A172 (cell line): ENCODE results near the gene EPHA7. TPM values are rescaled to one million over a fixed set of nuclear protein-coding genes. Genes with fewer than 3 reads are reported as not detected.

Source experiments
- DNase-seq: peaks from one replicate; pipeline ENCODE4 v3.0.0-alpha.2; 2015; ENCODE audit warnings: low spot score
- total RNA-seq: library from RNA; depleted of rRNA; stranded (reverse); fragments of >200 nt; shearing (Covaris generic); gene quantifications from 2 replicates; pipeline ENCODE4 v1.2.3, GENCODE V29; 2014

Gene EPHA7
- total RNA-seq, 1 experiment from 2014 or later, result not detected

DNA sequence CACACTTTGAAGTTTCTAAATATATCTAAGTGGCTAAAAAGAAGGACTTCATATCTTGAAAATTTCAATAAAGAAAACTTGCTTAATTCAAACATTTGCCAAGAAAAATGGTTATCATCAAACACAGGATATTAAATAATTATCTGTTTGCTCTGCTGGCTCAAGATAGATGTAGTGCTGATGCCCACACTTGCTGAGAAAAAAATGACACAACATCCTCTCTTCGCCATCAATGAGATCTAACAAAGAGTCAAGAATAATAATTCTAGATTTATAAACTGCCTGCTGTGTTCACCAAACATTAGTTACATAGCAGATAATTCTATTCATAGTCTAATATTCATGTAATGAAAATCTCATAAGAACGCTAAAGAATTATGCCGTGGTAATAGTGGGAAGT is 93.6 kb downstream of the EPHA7 start:
- no peak for DNase-seq

DNA sequence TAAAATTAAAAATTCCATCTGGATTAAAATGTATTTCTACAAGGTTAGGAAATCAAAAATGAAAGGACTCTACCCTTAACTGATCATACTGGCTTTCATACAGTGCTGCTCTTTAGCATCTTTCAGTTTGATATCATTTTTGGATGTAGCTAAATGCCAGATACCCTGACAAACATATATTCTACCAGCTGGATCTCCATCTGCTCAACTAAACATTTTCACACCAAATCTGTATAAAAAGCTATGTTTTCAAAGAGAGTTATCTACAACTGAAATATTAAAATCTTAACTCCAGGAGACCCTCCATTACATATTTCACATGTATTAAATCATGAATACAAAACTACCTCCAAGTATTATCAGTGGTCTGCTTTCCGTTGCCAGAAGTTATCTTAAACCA is 95.7 kb downstream of the EPHA7 start:
- DNase-seq, result no peak

DNA sequence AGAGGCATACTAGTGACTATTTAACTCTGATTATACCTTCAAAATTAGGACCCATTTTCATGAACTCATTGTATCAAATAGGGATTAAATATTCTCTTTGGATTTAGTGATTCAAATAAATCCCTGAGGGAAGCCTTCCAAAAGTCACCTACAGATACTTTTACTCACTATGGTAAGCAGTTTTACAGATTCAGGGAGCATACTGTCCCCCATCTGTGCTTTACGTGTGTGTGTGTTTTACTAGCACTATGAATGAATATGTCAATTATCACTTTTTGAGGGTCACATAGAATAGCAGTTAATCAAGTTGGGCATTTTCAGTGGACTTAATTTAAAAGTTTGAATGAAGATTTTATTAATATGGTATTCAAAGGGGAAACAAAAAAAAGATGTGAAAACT is 96.7 kb downstream of the EPHA7 start:
- DNase-seq, result no peak

- no peak for DNase-seq
These were observed 100.1 kb downstream of the EPHA7 start for GRCh38 chr6:93319304-93319703.

- no peak for DNase-seq
These were observed 101.2 kb downstream of the EPHA7 start for GRCh38 chr6:93318121-93318520.

DNA sequence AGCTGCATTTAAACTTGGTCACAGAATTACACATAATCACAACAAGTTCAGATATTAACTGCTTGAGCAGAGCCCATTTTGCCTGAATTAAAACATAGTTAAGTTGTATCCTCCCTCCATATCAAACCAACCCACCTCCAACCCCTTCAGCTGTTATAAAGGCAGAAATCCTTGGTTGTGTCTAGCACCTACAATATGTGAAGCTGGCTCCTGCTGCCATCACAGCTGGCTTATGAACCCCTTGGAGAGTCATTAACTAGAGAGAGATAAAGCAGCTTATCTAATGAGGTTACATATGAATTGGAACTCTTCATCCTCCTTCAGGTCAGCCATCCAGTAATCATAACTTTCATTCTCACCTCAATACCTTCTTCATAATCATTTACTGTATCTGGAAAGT is 101.8 kb downstream of the EPHA7 start:
- DNase-seq, result no peak

DNA sequence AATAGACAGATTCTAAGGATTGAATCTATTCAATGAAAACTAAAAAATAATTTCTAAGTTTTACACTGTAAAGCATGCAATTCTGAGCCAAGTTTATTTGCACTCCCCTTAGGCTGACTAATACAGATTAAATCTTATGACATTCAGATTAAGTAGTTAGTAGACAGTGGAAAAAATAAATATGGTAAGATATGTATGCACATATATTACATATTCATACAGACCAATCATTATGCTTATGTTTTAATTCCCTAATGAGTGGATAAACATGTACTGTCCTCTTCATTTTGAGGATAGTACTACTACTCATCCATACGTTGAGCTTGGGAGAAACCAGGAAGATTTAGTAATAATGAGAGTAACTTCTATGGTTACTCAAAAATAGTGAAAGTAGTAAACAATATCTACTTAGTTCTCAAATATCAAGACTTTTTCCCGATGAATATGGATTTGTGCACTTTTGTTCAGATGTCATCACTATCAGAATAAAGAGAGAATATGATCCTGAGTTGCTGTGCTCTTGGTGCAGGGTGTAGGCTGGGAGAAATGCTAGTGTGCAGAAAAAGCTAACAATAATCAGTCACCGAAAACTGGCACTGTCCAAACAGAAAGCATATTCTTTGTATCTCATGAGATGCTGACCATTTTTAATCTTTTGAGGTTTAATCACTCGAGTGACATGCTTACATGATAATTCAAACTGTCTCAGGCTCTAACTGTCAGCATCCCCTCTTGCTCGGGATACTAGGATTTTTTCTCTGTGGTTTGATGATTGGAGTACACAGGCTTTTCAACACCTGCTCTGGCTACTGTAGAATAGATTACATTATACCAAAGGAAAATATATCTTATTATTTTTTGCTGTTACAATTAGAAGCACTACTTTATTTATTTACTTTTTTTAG is 111.6 kb downstream of the EPHA7 start:
- no peak for DNase-seq

DNA sequence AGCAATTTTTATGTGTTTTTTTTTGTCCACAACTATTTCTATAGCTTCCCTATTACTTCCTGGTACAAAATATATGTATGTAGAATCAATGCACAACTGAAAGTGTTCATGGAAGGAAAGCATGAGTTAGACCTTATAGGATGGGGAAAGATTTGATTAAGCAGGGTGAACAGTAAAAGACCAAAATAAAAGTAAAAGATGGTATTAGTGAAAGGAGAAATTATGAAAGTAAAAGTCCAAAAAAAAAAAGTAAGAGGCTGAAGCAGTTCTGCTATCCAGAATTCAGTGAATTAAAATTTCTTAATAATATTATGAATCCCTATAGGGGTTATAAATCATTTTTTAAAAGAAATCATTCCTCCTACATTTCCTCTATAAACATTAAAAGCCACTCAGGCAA is 114.3 kb downstream of the EPHA7 start:
- no peak for DNase-seq

- DNase-seq, result no peak
These were observed 114.9 kb downstream of the EPHA7 start for GRCh38 chr6:93304505-93304904.

DNA sequence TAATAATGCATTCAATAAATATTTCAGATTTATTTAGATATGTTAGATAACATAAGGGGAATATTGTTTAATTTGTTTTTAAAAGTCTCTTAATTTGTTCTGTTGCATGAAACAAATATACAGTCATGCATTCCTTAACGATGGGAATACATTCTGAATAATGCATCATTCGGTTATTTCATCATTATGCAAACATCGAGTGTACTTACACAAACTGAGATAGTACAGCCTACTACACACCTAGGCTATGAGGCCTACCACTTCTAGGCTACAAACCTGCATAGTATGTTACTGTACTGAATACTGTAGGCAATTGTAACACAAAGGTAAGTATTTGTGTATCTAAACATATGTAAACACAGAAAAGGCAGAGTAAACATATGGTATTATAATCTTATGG is 118.7 kb downstream of the EPHA7 start:
- no peak for DNase-seq

DNA sequence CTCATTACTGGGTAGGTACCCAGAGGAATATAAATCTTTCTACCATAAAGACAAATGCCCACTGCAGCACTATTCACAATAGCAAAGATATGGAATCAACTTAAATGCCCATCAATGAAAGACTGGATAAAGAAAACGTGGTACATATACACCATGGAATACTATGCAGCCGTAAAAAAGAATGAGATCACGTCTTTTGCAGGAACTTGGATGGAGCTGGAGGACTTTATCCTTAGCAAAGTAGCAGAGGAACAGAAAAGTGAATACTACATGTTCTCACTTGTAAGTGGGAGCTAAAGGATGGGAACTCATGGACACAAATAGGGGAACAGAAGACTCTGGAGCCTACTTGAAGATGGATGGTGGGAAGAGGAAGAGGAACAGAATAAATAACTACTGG is 119.7 kb downstream of the EPHA7 start:
- no peak for DNase-seq

DNA sequence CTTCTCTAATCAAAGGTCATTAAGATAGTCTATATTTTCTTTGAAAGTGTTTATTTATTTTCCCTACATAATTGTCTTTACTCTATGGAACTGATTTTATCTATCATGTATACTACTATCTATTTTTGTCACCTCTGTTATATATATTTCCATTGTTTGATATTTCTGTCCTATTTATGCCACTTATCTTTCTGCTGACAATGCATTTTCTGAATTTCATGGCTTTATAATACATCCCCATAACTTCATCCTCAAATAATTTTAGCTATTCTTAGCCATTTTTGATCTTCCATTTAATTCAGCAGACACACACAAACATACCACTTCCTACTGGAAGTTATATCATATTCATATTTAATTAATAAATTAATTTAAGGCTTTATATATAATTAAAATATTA is 123.7 kb downstream of the EPHA7 start:
- DNase-seq, result no peak

GRCh38 chr6:93294879-93295278 is 124.5 kb downstream of the EPHA7 start:
- no peak for DNase-seq

DNA sequence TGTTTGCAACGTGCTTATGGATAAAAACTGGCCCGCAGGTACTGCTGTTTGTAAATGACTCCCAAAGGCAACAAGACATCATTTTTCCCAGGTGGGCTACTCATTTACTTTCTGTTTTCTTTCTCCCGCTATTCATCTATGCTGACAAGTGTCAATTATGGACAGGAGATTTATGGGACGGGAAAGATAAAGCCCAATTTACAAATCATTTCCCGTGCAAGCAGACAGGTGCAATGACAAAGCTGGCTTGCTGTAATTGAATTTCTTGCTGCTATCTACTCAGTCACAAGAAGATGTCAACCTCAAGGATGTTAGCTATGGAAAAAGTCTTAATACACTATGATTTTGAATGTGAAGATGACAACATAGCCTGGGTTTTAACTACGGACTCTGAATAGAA is 125.5 kb downstream of the EPHA7 start:
- DNase-seq, result no peak

GRCh38 chr6:93293460-93293859 is 125.9 kb downstream of the EPHA7 start:
- no peak for DNase-seq

DNA sequence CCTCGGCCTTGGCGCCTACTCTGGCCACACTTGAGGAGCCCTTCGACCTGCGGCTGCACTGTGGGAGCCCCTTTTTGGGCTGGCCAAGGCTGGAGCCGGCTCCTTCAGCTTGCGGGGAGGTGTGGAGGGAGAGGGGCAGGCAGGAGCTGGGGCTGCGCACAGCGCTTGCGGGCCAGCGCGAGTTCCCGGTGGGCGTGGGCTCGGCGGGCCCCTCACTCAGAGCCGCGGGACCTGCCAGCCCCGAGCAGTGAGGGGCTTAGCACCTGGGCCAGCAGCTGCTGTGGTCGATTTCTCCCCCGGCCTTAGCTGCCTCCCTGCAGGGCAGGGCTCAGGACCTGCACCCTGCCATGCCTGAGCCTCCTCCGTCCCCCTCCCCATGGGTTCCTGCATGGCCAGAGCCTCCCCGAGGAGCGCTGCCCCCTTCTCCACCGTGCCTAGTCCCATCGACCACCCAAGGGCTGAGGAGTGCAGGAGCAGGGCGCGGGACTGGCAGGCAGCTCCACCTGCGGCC is 136.8 kb downstream of the EPHA7 start:
- DNase-seq, result no peak

- no peak for DNase-seq
These were observed 141.1 kb downstream of the EPHA7 start for GRCh38 chr6:93278241-93278640.

GRCh38 chr6:93272896-93273295 is 146.5 kb downstream of the EPHA7 start:
- DNase-seq, result no peak

GRCh38 chr6:93272211-93272610 is 147.1 kb downstream of the EPHA7 start:
- no peak for DNase-seq

- DNase-seq, result no peak
These were observed 153.1 kb downstream of the EPHA7 start for GRCh38 chr6:93266116-93266817.

- no peak for DNase-seq
These were observed 158.5 kb downstream of the EPHA7 start for GRCh38 chr6:93260881-93261280.

- DNase-seq, result no peak
These were observed 160.0 kb downstream of the EPHA7 start for GRCh38 chr6:93259332-93259731.

DNA sequence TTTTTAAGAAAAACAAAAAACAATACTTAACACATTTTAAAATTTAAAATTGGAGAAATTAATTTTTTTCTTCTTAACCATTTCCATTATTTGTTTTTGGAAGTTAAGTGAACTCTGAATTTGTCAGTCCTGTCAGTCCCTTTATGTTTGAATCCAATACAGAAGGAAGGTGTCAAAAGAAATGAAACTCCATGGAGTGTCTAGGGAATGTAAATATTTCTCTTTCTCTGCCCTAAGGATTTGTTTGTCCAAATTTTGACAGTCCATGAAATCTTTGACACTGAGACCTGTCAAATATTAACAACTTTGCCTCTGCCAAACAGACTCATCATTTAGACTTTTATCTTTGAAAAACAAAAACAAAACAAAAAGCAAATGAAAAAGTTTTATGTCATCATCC is 166.4 kb downstream of the EPHA7 start:
- no peak for DNase-seq
